ENCODE data around the gene CIRBP. TPM values are rescaled to one million over a fixed set of nuclear protein-coding genes. Genes with fewer than 3 reads are reported as not detected.

The CIRBP gene
- total and polyA plus RNA-seq, 2 donors (not counting 1 experiment from before 2014, with no cell fraction given): 643 to 1,164 TPM

- intact Hi-C loops (cut with micrococcal nuclease): loop anchor here (1.0 to 10.0 kb wide), 10 partner anchors 36 to 1944 kb away; partner anchors contain the start of genes CNN2, GPX4, NCLN and RNU6-2
- Mint-ChIP-seq H3K4me3 (peak overlapping the region; percentile 88), H3K27ac (peak overlapping the region; percentile 10), H3K27me3 (peaks cover 8% of the 10 kb centered on the region), H3K4me1 (peaks cover 36% of the 10 kb centered on the region), H3K9me3 (ENCODE audit: insufficient read depth) (no peaks in the 10 kb centered on the region)
- CTCF ChIA-PET: interaction anchor here (0.6 to 8.0 kb wide), 11 partner anchors 17 to 257 kb away, joined by 3 to 658 read pairs (median 3); partner anchors contain the start of genes CIRBP, FAM174C and WDR18
- Histone ChIP-seq H3K27ac (ENCODE audit: low read length in 2 of 2) (no peak overlapping the region), H3K36me3 (replicated peaks in 1 of 2; ENCODE audit: control extremely low read depth in 1 of 2, control insufficient read depth in 1 of 2, extremely low read depth in 1 of 2, insufficient read depth in 2 of 2, low read length in 1 of 2) (peaks cover 0 to 4% of the 10 kb centered on the region in 2 experiments), H3K4me3 (ENCODE audit: control extremely low read depth in 1 of 5, extremely low read depth in 1 of 5, insufficient read depth in 1 of 5, low read depth in 2 of 5, low read length in 4 of 5) (peak overlapping the region in 4 of 5 experiments; percentile 42 to 92 (median 62)), H3K4me2 (replicated peaks; ENCODE audit: low read depth, low read length, poor library complexity, severe bottlenecking) (peak overlapping the region; percentile 99), H3K9ac (ENCODE audit: low read length) (peak overlapping the region; percentile 80), H4K20me1 (ENCODE audit: control insufficient read depth, insufficient read depth, low read length, poor library complexity, severe bottlenecking) (peaks cover 17% of the 10 kb centered on the region), H3K9me3 (ENCODE audit: control extremely low read depth in 1 of 3, control insufficient read depth in 2 of 3, insufficient read depth in 1 of 3, low read length in 2 of 3) (no peaks in the 10 kb centered on the region), H3K4me1 (ENCODE audit: control insufficient read depth in 2 of 2, insufficient read depth in 2 of 2, low read length in 2 of 2) (peaks cover 44 to 69% of the 10 kb centered on the region in 2 donors), H3K27me3 (replicated peaks in 1 of 4; ENCODE audit: control extremely low read depth in 1 of 4, control insufficient read depth in 3 of 4, insufficient read depth in 4 of 4, low read length in 3 of 4) (peaks cover 0 to 18% (median 7%) of the 10 kb centered on the region in 4 experiments), H3K79me2 (ENCODE audit: control insufficient read depth, insufficient read depth, low read length) (peaks cover 23% of the 10 kb centered on the region), H2AFZ (ENCODE audit: insufficient read depth, low read depth, low read length, poor library complexity, severe bottlenecking) (peak overlapping the region; percentile 76)
- TF ChIP-seq, protein P1, sequence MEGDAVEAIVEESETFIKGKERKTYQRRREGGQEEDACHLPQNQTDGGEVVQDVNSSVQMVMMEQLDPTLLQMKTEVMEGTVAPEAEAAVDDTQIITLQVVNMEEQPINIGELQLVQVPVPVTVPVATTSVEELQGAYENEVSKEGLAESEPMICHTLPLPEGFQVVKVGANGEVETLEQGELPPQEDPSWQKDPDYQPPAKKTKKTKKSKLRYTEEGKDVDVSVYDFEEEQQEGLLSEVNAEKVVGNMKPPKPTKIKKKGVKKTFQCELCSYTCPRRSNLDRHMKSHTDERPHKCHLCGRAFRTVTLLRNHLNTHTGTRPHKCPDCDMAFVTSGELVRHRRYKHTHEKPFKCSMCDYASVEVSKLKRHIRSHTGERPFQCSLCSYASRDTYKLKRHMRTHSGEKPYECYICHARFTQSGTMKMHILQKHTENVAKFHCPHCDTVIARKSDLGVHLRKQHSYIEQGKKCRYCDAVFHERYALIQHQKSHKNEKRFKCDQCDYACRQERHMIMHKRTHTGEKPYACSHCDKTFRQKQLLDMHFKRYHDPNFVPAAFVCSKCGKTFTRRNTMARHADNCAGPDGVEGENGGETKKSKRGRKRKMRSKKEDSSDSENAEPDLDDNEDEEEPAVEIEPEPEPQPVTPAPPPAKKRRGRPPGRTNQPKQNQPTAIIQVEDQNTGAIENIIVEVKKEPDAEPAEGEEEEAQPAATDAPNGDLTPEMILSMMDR (IDR thresholded peaks at IDR 0.05): no peak
- TF ChIP-seq EZH2 (IDR thresholded peaks at IDR 0.05; ENCODE audit: borderline replicate concordance, insufficient read depth, low read depth, low read length, poor library complexity, severe bottlenecking): no peak
- POLR2A ChIA-PET: interaction anchor here (0.6 to 7.8 kb wide), 3 partner anchors 24 to 448 kb away, joined by 6 to 402 read pairs (median 7); partner anchors contain the start of gene CIRBP
- DNase-seq (peak; percentile 47), ATAC-seq (ENCODE audit: low read depth) (no peak)
- WGBS (ENCODE audit: insufficient coverage): 72% methylated on average over 11 of the region's 15 CpGs
Measured at GRCh38 chr19:1240925-1241324, 28.2 kb upstream of the CIRBP start.
